C4-2B (cell line): Measurements from ENCODE around the gene ATP5PF.

Experiments
- CTCF ChIP-seq: fragments of 450-650 bp; conservative IDR thresholded peaks from 2 replicates; pipeline ENCODE4 v1.5.1; 2017; ENCODE audit warnings: mild to moderate bottlenecking
- ZFX ChIP-seq: fragments of 450-650 bp; IDR thresholded peaks from 2 replicates; pipeline ENCODE4 v1.6.1; 2017

- TF ChIP-seq CTCF = no peak
- peak; percentile 53 for TF ChIP-seq ZFX
Measured at GRCh38 chr21:25734654-25734903, 125 bp downstream of the ATP5PF start.
